HEK293 (cell line): Measurements from ENCODE around the gene SLC35B3.

Experiments used
- MYNN ChIP-seq: fragments of 450-650 bp; formaldehyde crosslinking; IDR thresholded peaks from 2 replicates; pipeline ENCODE4 v1.5.1; 2016; ENCODE audit warnings: missing biosample characterization, missing genetic modification characterization, borderline replicate concordance
- TRIM28 ChIP-seq: IDR thresholded peaks from 2 replicates; pipeline ENCODE4 v1.6.1; 2011; ENCODE audit warnings: low read length, control low read depth, borderline replicate concordance
- ZNF239 ChIP-seq: fragments of 450-650 bp; formaldehyde crosslinking; IDR thresholded peaks from 2 replicates; pipeline ENCODE4 v1.5.1; 2016; ENCODE audit warnings: missing biosample characterization, missing genetic modification characterization
- ZNF776 ChIP-seq: fragments of 450-650 bp; formaldehyde crosslinking; IDR thresholded peaks from 2 replicates; pipeline ENCODE4 v1.5.0; 2017; ENCODE audit warnings: missing biosample characterization, missing genetic modification characterization, borderline replicate concordance
- TF ChIP-seq, protein P1 (sequence below): fragments of 450-650 bp; formaldehyde crosslinking; IDR thresholded peaks from 2 replicates; pipeline ENCODE4 v1.5.1; 2016; ENCODE audit warnings: missing biosample characterization, missing genetic modification characterization
- TF ChIP-seq, protein P2 (sequence below): fragments of 450-650 bp; formaldehyde crosslinking; IDR thresholded peaks from 2 replicates; pipeline ENCODE4 v1.5.1; 2016; ENCODE audit warnings: missing biosample characterization, missing genetic modification characterization
- TF ChIP-seq, protein P3 (sequence below): sonication (generic); formaldehyde crosslinking; IDR thresholded peaks from 2 replicates; pipeline ENCODE4 v1.8.1; 2022; ENCODE audit warnings: mild to moderate bottlenecking, moderate library complexity, missing genetic modification reagents

DNA sequence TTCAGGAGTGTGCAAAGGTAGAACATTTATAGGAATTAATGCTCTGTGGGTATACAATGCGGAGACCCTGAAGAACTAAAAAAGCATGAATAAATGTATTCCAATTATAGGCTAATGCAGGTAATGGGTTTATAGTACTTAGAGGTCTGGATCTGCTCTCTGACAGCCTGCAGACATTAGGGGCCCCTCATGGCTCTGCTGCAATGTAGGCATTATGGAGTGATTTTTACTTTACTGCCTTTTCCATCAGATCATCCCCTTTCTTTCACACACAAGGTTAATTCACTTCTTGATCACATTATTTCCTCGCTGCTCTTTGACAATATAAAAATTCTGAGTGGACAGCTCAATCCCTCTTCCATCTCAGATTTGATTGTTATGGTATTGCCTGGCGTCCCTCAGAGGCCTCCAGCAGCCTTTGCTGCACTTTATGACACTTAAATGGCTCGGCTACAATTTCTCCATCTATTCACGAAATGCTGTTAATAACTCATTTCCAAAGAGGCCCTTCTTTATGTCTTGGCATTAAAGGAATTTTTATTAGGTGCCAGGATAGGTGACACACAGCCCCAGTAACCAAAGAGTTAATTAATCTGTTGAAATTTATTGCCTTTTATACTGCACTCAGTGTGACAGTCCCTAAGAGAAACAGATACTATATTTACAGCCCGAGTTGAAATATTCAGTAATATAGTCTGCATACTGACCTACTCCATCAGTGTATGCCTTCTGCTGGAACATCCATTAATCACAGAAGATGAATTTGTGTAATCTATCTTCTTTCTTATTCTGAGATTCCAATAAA is 33.4 kb upstream of the SLC35B3 start:
- TF ChIP-seq TRIM28 (no peak), ZNF239 (no peak), ZNF776 (no peak), MYNN (tag by site-specific recombination) (no peak)
- TF ChIP-seq, protein P1, sequence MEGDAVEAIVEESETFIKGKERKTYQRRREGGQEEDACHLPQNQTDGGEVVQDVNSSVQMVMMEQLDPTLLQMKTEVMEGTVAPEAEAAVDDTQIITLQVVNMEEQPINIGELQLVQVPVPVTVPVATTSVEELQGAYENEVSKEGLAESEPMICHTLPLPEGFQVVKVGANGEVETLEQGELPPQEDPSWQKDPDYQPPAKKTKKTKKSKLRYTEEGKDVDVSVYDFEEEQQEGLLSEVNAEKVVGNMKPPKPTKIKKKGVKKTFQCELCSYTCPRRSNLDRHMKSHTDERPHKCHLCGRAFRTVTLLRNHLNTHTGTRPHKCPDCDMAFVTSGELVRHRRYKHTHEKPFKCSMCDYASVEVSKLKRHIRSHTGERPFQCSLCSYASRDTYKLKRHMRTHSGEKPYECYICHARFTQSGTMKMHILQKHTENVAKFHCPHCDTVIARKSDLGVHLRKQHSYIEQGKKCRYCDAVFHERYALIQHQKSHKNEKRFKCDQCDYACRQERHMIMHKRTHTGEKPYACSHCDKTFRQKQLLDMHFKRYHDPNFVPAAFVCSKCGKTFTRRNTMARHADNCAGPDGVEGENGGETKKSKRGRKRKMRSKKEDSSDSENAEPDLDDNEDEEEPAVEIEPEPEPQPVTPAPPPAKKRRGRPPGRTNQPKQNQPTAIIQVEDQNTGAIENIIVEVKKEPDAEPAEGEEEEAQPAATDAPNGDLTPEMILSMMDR: no peak
- TF ChIP-seq, protein P2, sequence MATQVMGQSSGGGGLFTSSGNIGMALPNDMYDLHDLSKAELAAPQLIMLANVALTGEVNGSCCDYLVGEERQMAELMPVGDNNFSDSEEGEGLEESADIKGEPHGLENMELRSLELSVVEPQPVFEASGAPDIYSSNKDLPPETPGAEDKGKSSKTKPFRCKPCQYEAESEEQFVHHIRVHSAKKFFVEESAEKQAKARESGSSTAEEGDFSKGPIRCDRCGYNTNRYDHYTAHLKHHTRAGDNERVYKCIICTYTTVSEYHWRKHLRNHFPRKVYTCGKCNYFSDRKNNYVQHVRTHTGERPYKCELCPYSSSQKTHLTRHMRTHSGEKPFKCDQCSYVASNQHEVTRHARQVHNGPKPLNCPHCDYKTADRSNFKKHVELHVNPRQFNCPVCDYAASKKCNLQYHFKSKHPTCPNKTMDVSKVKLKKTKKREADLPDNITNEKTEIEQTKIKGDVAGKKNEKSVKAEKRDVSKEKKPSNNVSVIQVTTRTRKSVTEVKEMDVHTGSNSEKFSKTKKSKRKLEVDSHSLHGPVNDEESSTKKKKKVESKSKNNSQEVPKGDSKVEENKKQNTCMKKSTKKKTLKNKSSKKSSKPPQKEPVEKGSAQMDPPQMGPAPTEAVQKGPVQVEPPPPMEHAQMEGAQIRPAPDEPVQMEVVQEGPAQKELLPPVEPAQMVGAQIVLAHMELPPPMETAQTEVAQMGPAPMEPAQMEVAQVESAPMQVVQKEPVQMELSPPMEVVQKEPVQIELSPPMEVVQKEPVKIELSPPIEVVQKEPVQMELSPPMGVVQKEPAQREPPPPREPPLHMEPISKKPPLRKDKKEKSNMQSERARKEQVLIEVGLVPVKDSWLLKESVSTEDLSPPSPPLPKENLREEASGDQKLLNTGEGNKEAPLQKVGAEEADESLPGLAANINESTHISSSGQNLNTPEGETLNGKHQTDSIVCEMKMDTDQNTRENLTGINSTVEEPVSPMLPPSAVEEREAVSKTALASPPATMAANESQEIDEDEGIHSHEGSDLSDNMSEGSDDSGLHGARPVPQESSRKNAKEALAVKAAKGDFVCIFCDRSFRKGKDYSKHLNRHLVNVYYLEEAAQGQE: no peak
- TF ChIP-seq, protein P3, sequence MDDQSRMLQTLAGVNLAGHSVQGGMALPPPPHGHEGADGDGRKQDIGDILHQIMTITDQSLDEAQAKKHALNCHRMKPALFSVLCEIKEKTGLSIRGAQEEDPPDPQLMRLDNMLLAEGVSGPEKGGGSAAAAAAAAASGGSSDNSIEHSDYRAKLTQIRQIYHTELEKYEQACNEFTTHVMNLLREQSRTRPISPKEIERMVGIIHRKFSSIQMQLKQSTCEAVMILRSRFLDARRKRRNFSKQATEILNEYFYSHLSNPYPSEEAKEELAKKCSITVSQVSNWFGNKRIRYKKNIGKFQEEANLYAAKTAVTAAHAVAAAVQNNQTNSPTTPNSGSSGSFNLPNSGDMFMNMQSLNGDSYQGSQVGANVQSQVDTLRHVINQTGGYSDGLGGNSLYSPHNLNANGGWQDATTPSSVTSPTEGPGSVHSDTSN: no peak
